IMR-90 (cell line): ENCODE results near the gene ME3. TPM values are rescaled to one million over a fixed set of nuclear protein-coding genes. Genes with fewer than 3 reads are reported as not detected.

Experiments used
- ATAC-seq: fragments of 200-7000 bp; cut with Tn5 transposase; 2 replicates; pipeline ENCODE4 v1.9.1; 2020; ENCODE audit warnings: low read depth, mild to moderate bottlenecking, moderate library complexity
- BruUV-seq: library from RNA; stranded (reverse); fragments of 400-500 nt; replicated peaks from 2 replicates; lab custom pipeline; 2021; lab: Mats Ljungman, UMichigan
- CTCF ChIA-PET: fragments of 300-600 bp; formaldehyde crosslinking; extraction: SDS; loops from one replicate; lab custom pipeline; 2021; ENCODE audit warnings: antibody characterized with exemption; lab: Yijun Ruan, JAX
- POLR2A ChIA-PET: fragments of 300-600 bp; sonication (Branson Sonifier 250); formaldehyde crosslinking; loops from one replicate; lab custom pipeline; 2022; ENCODE audit warnings: antibody characterized with exemption; ENCODE audit not compliant: unreplicated experiment; lab: Charles Lee
- DNase-seq: peaks from one replicate; pipeline ENCODE4 v3.0.0; 2013
- H2AFZ ChIP-seq: replicated peaks from 2 replicates; pipeline ENCODE3; 2013; ENCODE audit warnings: low read length, mild to moderate bottlenecking; ENCODE audit not compliant: poor library complexity
- H2AK5ac ChIP-seq: 2 replicates; pipeline ENCODE4 v1.6.1; 2013; ENCODE audit warnings: low read depth, low read length, inconsistent platforms
- H2AK9ac ChIP-seq: replicated peaks from 2 replicates; pipeline ENCODE3; 2013; ENCODE audit warnings: mild to moderate bottlenecking, low read depth, low read length, moderate library complexity; ENCODE audit not compliant: poor library complexity
- H2BK120ac ChIP-seq: 2 replicates; pipeline ENCODE4 v1.6.1; 2013; ENCODE audit warnings: low read depth, low read length, inconsistent platforms
- H2BK15ac ChIP-seq: 3 replicates; pipeline ENCODE4 v1.6.1; 2013; ENCODE audit warnings: low read depth, low read length, inconsistent platforms
- H2BK20ac ChIP-seq: 2 replicates; pipeline ENCODE4 v1.6.1; 2013; ENCODE audit warnings: low read depth, mild to moderate bottlenecking, inconsistent platforms, low read length, moderate library complexity
- H2BK5ac ChIP-seq: 2 replicates; pipeline ENCODE4 v1.6.1; 2013; ENCODE audit warnings: mild to moderate bottlenecking, low read depth, low read length, inconsistent platforms; ENCODE audit not compliant: poor library complexity, severe bottlenecking
- H3K14ac ChIP-seq: replicated peaks from 2 replicates; pipeline ENCODE4 v1.6.1; 2013; ENCODE audit warnings: low read depth, low read length, inconsistent platforms
- H3K18ac ChIP-seq: 2 replicates; pipeline ENCODE4 v1.6.1; 2013; ENCODE audit warnings: low read depth, low read length, control low read depth
- H3K23ac ChIP-seq: 2 replicates; pipeline ENCODE4 v1.6.1; 2013; ENCODE audit warnings: low read depth, low read length, inconsistent platforms
- H3K27ac ChIP-seq: 2 replicates; pipeline ENCODE4 v1.5.1; 2013; ENCODE audit warnings: mild to moderate bottlenecking, control low read depth, low read length; ENCODE audit not compliant: insufficient read depth
- H3K27me3 ChIP-seq: 2 replicates; pipeline ENCODE4 v1.6.1; 2013; ENCODE audit warnings: low read length; ENCODE audit not compliant: control insufficient read depth, insufficient read depth
- H3K36me3 ChIP-seq: 2 replicates; pipeline ENCODE4 v1.6.1; 2013; ENCODE audit warnings: low read length, mixed read lengths; ENCODE audit not compliant: control insufficient read depth, insufficient read depth
- H3K4ac ChIP-seq: 2 replicates; pipeline ENCODE4 v1.6.1; 2013; ENCODE audit warnings: low read depth, low read length, inconsistent platforms
- H3K4me1 ChIP-seq: 2 replicates; pipeline ENCODE4 v1.6.1; 2013; ENCODE audit warnings: low read length, mixed read lengths; ENCODE audit not compliant: control insufficient read depth, insufficient read depth
- H3K4me2 ChIP-seq: 2 replicates; pipeline ENCODE4 v1.6.1; 2013; ENCODE audit warnings: low read depth, mild to moderate bottlenecking, control low read depth, low read length, moderate library complexity
- H3K4me3 ChIP-seq: 2 replicates; pipeline ENCODE4 v1.5.1; 2013; ENCODE audit warnings: low read depth, mild to moderate bottlenecking, control low read depth, low read length, moderate library complexity; ENCODE audit not compliant: insufficient read depth
- H3K56ac ChIP-seq: 2 replicates; pipeline ENCODE4 v1.6.1; 2013; ENCODE audit warnings: low read length, inconsistent platforms; ENCODE audit not compliant: insufficient read depth; ENCODE audit errors: extremely low read depth
- H3K79me1 ChIP-seq, 2 experiments: 2 replicates each; pipeline ENCODE4 v1.6.1; 2013; ENCODE audit warnings: low read length in 2 of 2, inconsistent platforms in 1 of 2, low read depth in 1 of 2
- H3K9ac ChIP-seq: 2 replicates; pipeline ENCODE4 v1.6.1; 2013; ENCODE audit warnings: low read depth, low read length, control low read depth
- H3K9me1 ChIP-seq: 2 replicates; pipeline ENCODE4 v1.6.1; 2013; ENCODE audit warnings: low read length, inconsistent platforms; ENCODE audit not compliant: insufficient read depth
- H3K9me3 ChIP-seq: 2 replicates; pipeline ENCODE4 v1.6.1; 2013; ENCODE audit warnings: low read length; ENCODE audit not compliant: control insufficient read depth, insufficient read depth
- H4K20me1 ChIP-seq: 2 replicates; pipeline ENCODE4 v1.6.1; 2013; ENCODE audit warnings: low read length, inconsistent platforms; ENCODE audit not compliant: insufficient read depth
- H4K5ac ChIP-seq: 2 replicates; pipeline ENCODE4 v1.6.1; 2013; ENCODE audit warnings: mild to moderate bottlenecking, low read depth, low read length, control low read depth
- H4K8ac ChIP-seq, 2 experiments: 2 replicates each; pipeline ENCODE4 v1.6.1; 2013; ENCODE audit warnings: low read depth in 2 of 2, low read length in 2 of 2, control low read depth in 1 of 2, inconsistent platforms in 1 of 2
- H4K91ac ChIP-seq: 2 replicates; pipeline ENCODE4 v1.6.1; 2013; ENCODE audit warnings: low read depth, low read length, inconsistent platforms; ENCODE audit not compliant: insufficient read depth
- ELK1 ChIP-seq: fragments of 150-350 bp; IDR thresholded peaks from 2 replicates; pipeline ENCODE4 v1.6.1; 2016; ENCODE audit warnings: low read depth, mild to moderate bottlenecking, low read length, moderate library complexity, borderline replicate concordance
- RFX5 ChIP-seq: IDR thresholded peaks from 2 replicates; pipeline ENCODE4 v1.8.0; 2012; ENCODE audit warnings: low read depth, mild to moderate bottlenecking, low read length, moderate library complexity
- WGBS, 2 experiments: methylation state at CpG; one replicate each; pipeline versions ENCODE4 v1.1.5 to v1.1.7; 2013; ENCODE audit warnings: missing lambda C conversion rate in 2 of 2; ENCODE audit not compliant: insufficient read length in 1 of 2; ENCODE audit errors: extremely low coverage in 2 of 2; 5-methylcytosine and 5-hydroxymethylcytosine counted together
- dilution Hi-C: fragments of 300-500 bp; cut with HindIII; formaldehyde crosslinking; loops from one replicate; pipeline ENCODE4 v1.14.3; 2018; ENCODE audit warnings: low sequenced_read_pairs; ENCODE audit not compliant: unreplicated experiment
- in situ Hi-C: fragments of 300-500 bp; cut with MboI; formaldehyde crosslinking; loops from 3 replicates; pipeline ENCODE4 v1.14.3; 2019; ENCODE audit warnings: low sequenced_read_pairs, inconsistent platforms, mixed read lengths
- intact Hi-C: fragments of 100-400 bp; cut with micrococcal nuclease; formaldehyde crosslinking; loops from 2 replicates; pipeline ENCODE4 v1.10.0; 2022
- polyA plus RNA-seq, 3 experiments: library from polyadenylated mRNA; depleted of rRNA; stranded (reverse); fragments of >200 nt; gene quantifications; 2 replicates each; pipeline ENCODE4 v1.2.3, GENCODE V29; 2012; ENCODE audit warnings: low replicate concordance in 1 of 3
- total RNA-seq: library from RNA; depleted of rRNA; stranded (reverse); fragments of >200 nt; gene quantifications from 2 replicates; pipeline ENCODE4 v1.2.3, GENCODE V29; 2012

Gene ME3
- total and polyA plus RNA-seq, 2 of the 4 experiments (the other 2 are of a cell fraction), result 7.8 to 9.0 TPM

GRCh38 chr11:86625981-86626380 lies 46.4 kb downstream of the ME3 start:
- Histone ChIP-seq H4K8ac (no peak overlapping the region), H3K23ac (no peak overlapping the region), H2AK5ac (no peak overlapping the region), H4K91ac (no peak overlapping the region), H2AFZ (no peak overlapping the region), H3K27ac (no peak overlapping the region), H3K9me3 (no peaks in the 10 kb centered on the region), H2BK20ac (no peak overlapping the region), H3K4me1 (peaks cover 8% of the 10 kb centered on the region), H3K9me1 (peaks cover 12% of the 10 kb centered on the region), H3K27me3 (no peaks in the 10 kb centered on the region), H3K14ac (no peak overlapping the region), H3K4ac (no peak overlapping the region), H3K4me2 (no peak overlapping the region), H2AK9ac (no peak overlapping the region), H2BK120ac (no peak overlapping the region), H3K4me3 (no peak overlapping the region), H2BK5ac (no peak overlapping the region), H3K9ac (no peak overlapping the region), H2BK15ac (no peak overlapping the region), H3K18ac (no peak overlapping the region), H3K56ac (no peak overlapping the region), H4K20me1 (no peaks in the 10 kb centered on the region), H4K5ac (no peak overlapping the region), H3K36me3 (no peaks in the 10 kb centered on the region), H3K79me1 (no peaks in the 10 kb centered on the region; a peak in 1 of 4 replicates)
- in situ Hi-C loops, result no loop called here
- dilution Hi-C loops, result no loop called here
- CTCF ChIA-PET, result interaction anchor here (1.1 kb wide), 1 partner anchor 18 kb away, joined by 4 read pairs; no protein-coding TSS in a partner anchor
- TF ChIP-seq RFX5, result no peak
- no peak for TF ChIP-seq ELK1
- no peak for DNase-seq
- BruUV-seq, result no TSS peak
- intact Hi-C loops, result no loop called here
- 100% methylated on average over 1 of the region's 2 CpGs; no CpG with 5 or more reads in 1 of the 2 experiments for WGBS, 2 experiments
- POLR2A ChIA-PET, result no interaction called here
- no peak for ATAC-seq
